HepG2 (cell line): ENCODE data around the gene MXD1. TPM values are rescaled to one million over a fixed set of nuclear protein-coding genes. Genes with fewer than 3 reads are reported as not detected.

Source experiments
- BHLHE40 ChIP-seq: IDR thresholded peaks from 2 replicates; pipeline ENCODE4 v1.6.1; 2011; ENCODE audit warnings: low read length, improper control_type of control experiment
- CCDC6 ChIP-seq: sonication (generic); formaldehyde crosslinking; IDR thresholded peaks from 2 replicates; pipeline ENCODE4 v1.8.1; 2022; ENCODE audit warnings: mild to moderate bottlenecking, missing genetic modification reagents, moderate library complexity
- HMGA1 ChIP-seq: sonication (generic); formaldehyde crosslinking; conservative IDR thresholded peaks from 2 replicates; pipeline ENCODE4 v1.4.0; 2020; ENCODE audit warnings: missing genetic modification reagents
- KDM1A ChIP-seq: IDR thresholded peaks from 2 replicates; pipeline ENCODE4 v1.6.1; 2016; ENCODE audit warnings: missing compliant biosample characterization
- MED1 ChIP-seq: sonication (generic); formaldehyde crosslinking; IDR thresholded peaks from 2 replicates; pipeline ENCODE4 v1.4.0; 2020; ENCODE audit warnings: missing genetic modification reagents
- MYC ChIP-seq: sonication (generic); formaldehyde crosslinking; IDR thresholded peaks from 2 replicates; pipeline ENCODE4 v1.9.0; 2021; ENCODE audit warnings: missing genetic modification reagents, borderline replicate concordance
- RFXAP ChIP-seq: sonication (generic); formaldehyde crosslinking; IDR thresholded peaks from 2 replicates; pipeline ENCODE4 v1.4.0; 2020; ENCODE audit warnings: missing genetic modification reagents, borderline replicate concordance
- SCMH1 ChIP-seq: sonication (generic); formaldehyde crosslinking; IDR thresholded peaks from 2 replicates; pipeline ENCODE4 v1.9.0; 2021; ENCODE audit warnings: missing genetic modification reagents, mild to moderate bottlenecking, borderline replicate concordance
- ZBTB2 ChIP-seq: sonication (generic); formaldehyde crosslinking; IDR thresholded peaks from 2 replicates; pipeline ENCODE4 v1.8.0; 2022; ENCODE audit warnings: low read depth, missing genetic modification reagents
- ZBTB37 ChIP-seq: sonication (generic); formaldehyde crosslinking; IDR thresholded peaks from 2 replicates; pipeline ENCODE4 v1.4.0; 2020; ENCODE audit warnings: mild to moderate bottlenecking, missing genetic modification reagents
- ZNF143 ChIP-seq: sonication (generic); formaldehyde crosslinking; IDR thresholded peaks from 2 replicates; pipeline ENCODE4 v1.4.0; 2020; ENCODE audit warnings: missing genetic modification reagents
- ZNF280D ChIP-seq: sonication (generic); formaldehyde crosslinking; IDR thresholded peaks from 2 replicates; pipeline ENCODE4 v1.5.1; 2020; ENCODE audit warnings: mild to moderate bottlenecking, missing genetic modification reagents
- ZNF326 ChIP-seq: sonication (generic); formaldehyde crosslinking; IDR thresholded peaks from 2 replicates; pipeline ENCODE4 v1.4.0; 2020; ENCODE audit warnings: missing genetic modification reagents, borderline replicate concordance
- ZNF333 ChIP-seq: sonication (generic); formaldehyde crosslinking; IDR thresholded peaks from 2 replicates; pipeline ENCODE4 v1.4.0; 2020; ENCODE audit warnings: mild to moderate bottlenecking, missing genetic modification reagents, borderline replicate concordance
- ZNF687 ChIP-seq: sonication (generic); formaldehyde crosslinking; IDR thresholded peaks from 2 replicates; pipeline ENCODE4 v1.5.1; 2020; ENCODE audit warnings: mild to moderate bottlenecking, missing genetic modification reagents, moderate library complexity
- ZNF746 ChIP-seq: sonication (generic); formaldehyde crosslinking; IDR thresholded peaks from 2 replicates; pipeline ENCODE4 v1.8.0; 2022; ENCODE audit warnings: mild to moderate bottlenecking, missing genetic modification reagents
- polyA plus RNA-seq, 8 experiments: library from polyadenylated mRNA; depleted of rRNA in 3 of 8; stranded (reverse) in 7 of 8; unstranded in 1 of 8; fragments of >200 nt; fragmentation: Illumina TruSeq in 4 of 8; extraction: Trizol in 4 of 8; gene quantifications; 2 replicates each; pipeline versions ENCODE4 v1.2.1 to v1.2.3, GENCODE V29; 2011 to 2016; ENCODE audit warnings: low read depth in 4 of 8, missing spikeins in 1 of 8, mixed read lengths in 1 of 8; ENCODE audit not compliant: insufficient read depth in 1 of 8
- total RNA-seq, 5 experiments: library from RNA; depleted of rRNA; stranded (reverse); fragments of >200 nt; fragmentation: Illumina TruSeq; extraction: Trizol; gene quantifications; 2 replicates each; pipeline ENCODE4 v1.2.3, GENCODE V29; 2016; ENCODE audit warnings: low read depth in 1 of 5

Gene MXD1
- total and polyA plus RNA-seq, 2 of the 13 experiments (the other 11 are each of a cell fraction or from before 2014, with no cell fraction given), result 6.4 to 14.9 TPM

- TF ChIP-seq MYC (peak; percentile 86), KDM1A (no peak), BHLHE40 (0 out of 2 replicates have a peak, but pooled peaks have one; percentile 28), ZNF746 (CRISPR knock-in tag) (peak; percentile 77; the same call in 1 of the 2 replicates), ZNF687 (CRISPR knock-in tag) (peak; percentile 79), ZNF333 (CRISPR knock-in tag) (no peak), MED1 (CRISPR knock-in tag) (peak; percentile 85), RFXAP (CRISPR knock-in tag) (peak; percentile 94), HMGA1 (CRISPR knock-in tag) (no peak), ZBTB2 (no peak), ZBTB37 (CRISPR knock-in tag) (peak; percentile 29; the same call in 1 of the 2 replicates), CCDC6 (CRISPR knock-in tag) (peak; percentile 96), ZNF280D (peak; percentile 84), ZNF326 (CRISPR knock-in tag) (no peak), SCMH1 (CRISPR knock-in tag) (no peak), ZNF143 (CRISPR knock-in tag) (peak; percentile 66)
These were observed 21.0 kb upstream of the MXD1 start, which contains the start of gene SNRNP27 (continued) for GRCh38 chr2:69893684-69894551.
